GM21390 (cell line): ENCODE results near the gene DNAJC11.

ENCODE experiments used
- ATAC-seq: cut with Tn5 transposase; IDR thresholded peaks from one replicate; pipeline ENCODE4 v1.9.1; 2021; ENCODE audit not compliant: unreplicated experiment

Gene DNAJC11

DNA sequence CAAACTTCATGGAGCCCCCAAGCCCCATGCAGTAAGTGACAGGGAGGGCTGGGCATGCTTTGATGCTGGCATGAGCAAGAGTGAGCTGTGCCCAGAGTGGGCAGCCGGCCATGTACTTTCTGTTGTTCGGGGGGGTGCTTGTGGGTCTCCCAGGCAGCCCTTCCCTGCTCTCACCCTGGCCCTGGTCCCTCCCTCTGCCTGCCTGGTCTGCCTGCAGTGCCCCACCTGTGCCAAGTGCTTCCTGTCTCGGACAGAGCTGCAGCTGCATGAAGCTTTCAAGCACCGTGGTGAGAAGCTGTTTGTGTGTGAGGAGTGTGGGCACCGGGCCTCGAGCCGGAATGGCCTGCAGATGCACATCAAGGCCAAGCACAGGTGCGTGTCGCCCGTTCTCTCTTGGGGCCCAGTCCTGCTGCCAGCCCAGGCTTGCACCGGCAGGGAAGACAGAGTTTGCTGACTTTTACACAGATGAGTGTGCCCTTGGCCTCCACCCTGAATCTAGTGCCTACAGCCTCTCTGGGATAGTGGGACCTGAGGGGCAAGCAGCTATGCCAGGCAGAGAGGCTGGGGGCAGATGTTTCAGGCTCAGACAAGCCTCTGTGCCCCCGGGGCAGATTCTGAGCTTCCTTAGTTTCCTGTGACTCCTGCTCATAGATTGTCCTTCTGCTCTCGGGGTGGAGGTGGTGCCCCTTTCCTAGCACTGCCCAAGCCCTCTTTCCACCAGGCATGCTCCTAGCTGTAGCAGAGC, 114.2 kb downstream of the DNAJC11 start:
- ATAC-seq: no peak

DNA sequence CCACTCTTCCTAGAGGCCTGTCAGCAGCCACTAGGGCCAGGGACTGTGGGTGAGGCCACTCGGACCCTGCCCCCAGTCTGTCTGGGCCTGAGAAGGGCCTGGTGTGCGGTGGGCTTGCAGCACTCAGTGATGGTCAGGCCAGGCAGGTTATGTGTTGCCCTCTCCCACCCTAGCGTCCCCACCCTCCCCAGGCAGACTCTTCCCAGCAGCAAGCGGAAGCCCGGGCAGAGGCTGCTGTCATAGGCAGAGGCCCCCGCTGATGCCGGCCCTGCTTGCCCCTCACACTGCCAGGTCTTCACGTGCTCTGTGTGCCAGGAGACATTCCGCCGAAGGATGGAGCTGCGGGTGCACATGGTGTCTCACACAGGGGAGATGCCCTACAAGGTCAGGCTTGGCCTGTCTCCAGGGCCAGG, 115.2 kb downstream of the DNAJC11 start:
- no peak for ATAC-seq

DNA sequence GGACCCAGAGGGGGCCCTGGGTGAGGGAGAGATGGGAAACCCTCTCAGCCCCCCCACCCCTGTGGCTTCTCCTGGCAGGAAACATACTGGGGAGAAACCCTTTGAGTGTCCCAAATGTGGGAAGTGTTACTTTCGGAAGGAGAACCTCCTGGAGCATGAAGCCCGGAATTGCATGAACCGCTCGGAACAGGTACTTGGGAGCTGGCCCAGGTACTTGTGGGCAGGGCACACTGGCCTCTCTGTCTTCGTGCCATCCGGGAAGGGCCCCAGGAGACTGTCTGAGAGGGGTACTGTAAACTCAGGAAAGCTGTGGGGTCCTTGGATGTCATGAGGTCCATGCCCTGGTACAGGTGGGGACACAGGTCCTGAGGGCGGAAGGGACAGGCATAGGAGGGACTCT, 115.8 kb downstream of the DNAJC11 start:
- no peak for ATAC-seq

DNA sequence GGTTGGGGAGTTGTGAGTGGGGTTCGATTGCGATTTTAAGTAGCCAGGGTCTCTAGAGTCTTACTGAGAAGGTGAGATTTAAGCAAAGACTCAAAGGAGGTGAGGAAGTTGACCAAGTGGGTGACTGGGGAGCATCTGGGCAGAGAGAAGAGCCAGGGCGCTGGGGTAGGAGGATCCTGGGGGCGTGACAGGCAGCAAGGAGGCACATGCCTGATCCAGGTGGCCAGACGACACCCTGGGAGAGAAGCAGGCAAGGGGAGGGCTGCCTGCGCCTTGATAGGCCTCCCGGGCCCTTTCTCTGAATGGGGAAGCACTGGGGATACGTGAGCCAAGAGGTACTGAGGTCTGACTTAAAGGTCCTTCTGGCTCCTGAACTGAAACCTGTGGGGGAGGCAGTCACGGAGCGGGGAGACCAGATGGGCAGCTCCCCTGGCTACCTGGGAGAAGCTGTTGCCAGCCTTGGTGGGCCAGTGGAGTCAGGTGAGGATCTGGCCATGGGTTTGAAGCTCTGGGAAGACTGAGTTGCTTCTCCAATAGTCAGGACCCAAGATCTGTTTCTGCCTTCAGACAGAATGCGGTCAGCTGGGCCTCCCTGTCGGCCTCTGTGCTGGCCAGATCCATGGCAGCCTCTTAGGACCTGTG, 116.4 kb downstream of the DNAJC11 start:
- ATAC-seq: no peak
